Esophagus (tissue), 2 donors: ENCODE results near the gene ESRRA. TPM values are rescaled to one million over a fixed set of nuclear protein-coding genes. Genes with fewer than 3 reads are reported as not detected.

Experiments used
- H3K27ac ChIP-seq, 2 donors: one replicate each; pipeline ENCODE4 v1.5.1; 2013; ENCODE audit warnings: low read depth in 2 of 2, mild to moderate bottlenecking in 2 of 2, inconsistent platforms in 1 of 2, low read length in 1 of 2, moderate library complexity in 1 of 2
- H3K27me3 ChIP-seq, 2 donors: one replicate each; pipeline ENCODE4 v1.6.1; 2013; ENCODE audit warnings: low read length in 2 of 2, control low read depth in 1 of 2, mild to moderate bottlenecking in 1 of 2; ENCODE audit not compliant: insufficient read depth in 2 of 2, control insufficient read depth in 1 of 2
- H3K36me3 ChIP-seq, 2 donors: one replicate each; pipeline ENCODE4 v1.6.1; 2013; ENCODE audit warnings: low read length in 1 of 2; ENCODE audit not compliant: control insufficient read depth in 2 of 2, insufficient read depth in 2 of 2
- H3K4me1 ChIP-seq, 2 donors: one replicate each; pipeline ENCODE4 v1.6.1; 2013; ENCODE audit warnings: low read length in 1 of 2; ENCODE audit not compliant: control insufficient read depth in 2 of 2, insufficient read depth in 2 of 2
- H3K4me3 ChIP-seq, 2 donors: one replicate each; pipeline ENCODE4 v1.5.1; 2013; ENCODE audit warnings: low read length in 2 of 2, mild to moderate bottlenecking in 2 of 2, low read depth in 1 of 2, moderate library complexity in 1 of 2
- H3K9me3 ChIP-seq, 2 donors: one replicate each; pipeline ENCODE4 v1.6.1; 2013; ENCODE audit warnings: mild to moderate bottlenecking in 2 of 2, low read depth in 1 of 2, low read length in 1 of 2, moderate library complexity in 1 of 2; ENCODE audit not compliant: control insufficient read depth in 2 of 2, insufficient read depth in 1 of 2
- WGBS, 2 donors: extraction: QIAGEN DNeasy Blood & Tissue Kit; methylation state at CpG; one replicate each; pipeline ENCODE4 v1.1.7; 2013; 5-methylcytosine and 5-hydroxymethylcytosine counted together
- polyA plus RNA-seq, 2 donors: library from polyadenylated mRNA; stranded (reverse); fragments of 200-250 nt; gene quantifications; one replicate each; pipeline ENCODE4 v1.2.3, GENCODE V29; 2013
- donor health status: healthy with polysubstance abuse.
- donor health status: Bipolar disorder and iron deficiency.

The ESRRA gene
- polyA plus RNA-seq, 2 donors = 63.7 to 85.4 TPM

GRCh38 chr11:64362339-64362738, 57.0 kb downstream of the ESRRA start:
- WGBS, 2 donors = 94% methylated on average over 10 of the region's 10 CpGs
- H3K27ac ChIP-seq = no peak overlapping the region
- H3K27me3 ChIP-seq = no peaks in the 10 kb centered on the region
- peaks cover 17 to 31% of the 10 kb centered on the region in 2 donors for H3K36me3 ChIP-seq
- H3K4me1 ChIP-seq = peaks cover 18% of the 10 kb centered on the region in 2 donors
- no peaks in the 10 kb centered on the region for H3K9me3 ChIP-seq
- H3K4me3 ChIP-seq = no peak overlapping the region

- H3K4me3 ChIP-seq = no peak overlapping the region
- no peak overlapping the region for H3K27ac ChIP-seq
- no peaks in the 10 kb centered on the region for H3K9me3 ChIP-seq
- WGBS, 2 donors = 90 to 91% methylated on average over 6 of the region's 6 CpGs
- H3K27me3 ChIP-seq = no peaks in the 10 kb centered on the region
- peaks cover 8 to 9% of the 10 kb centered on the region in 2 donors for H3K4me1 ChIP-seq
- peaks cover 17 to 42% of the 10 kb centered on the region in 2 donors for H3K36me3 ChIP-seq
These were observed 59.1 kb downstream of the ESRRA start for GRCh38 chr11:64364435-64364834.

GRCh38 chr11:64364911-64365310, 59.6 kb downstream of the ESRRA start:
- 84 to 89% methylated on average over 4 of the region's 4 CpGs for WGBS, 2 donors
- Histone ChIP-seq H3K4me1 (peaks cover 4% of the 10 kb centered on the region in 2 donors), H3K27me3 (no peaks in the 10 kb centered on the region), H3K36me3 (peaks cover 17 to 47% of the 10 kb centered on the region in 2 donors), H3K27ac (no peak overlapping the region), H3K4me3 (no peak overlapping the region), H3K9me3 (no peaks in the 10 kb centered on the region)

Other genes starting within 250 kb of the ESRRA start
- 10 to 100 TPM; 25.6 to 75.6 TPM for gene MACROD1, start 139.4 kb upstream of the ESRRA start, polyA plus RNA-seq
- 10 to 100 TPM; 60.0 to 69.4 TPM for gene STIP1, start 119.4 kb upstream of the ESRRA start, polyA plus RNA-seq
- 1 to 10 TPM; 4.4 to 5.8 TPM for gene FERMT3, start 98.8 kb upstream of the ESRRA start, polyA plus RNA-seq
- 10 to 100 TPM; 44.9 to 61.1 TPM for gene TRPT1, start 79.3 kb upstream of the ESRRA start, polyA plus RNA-seq
- gene NUDT22, start 79.2 kb upstream of the ESRRA start, polyA plus RNA-seq = 10 to 100 TPM; 49.5 to 55.1 TPM
- gene DNAJC4, start 75.0 kb upstream of the ESRRA start, polyA plus RNA-seq = 10 to 100 TPM; 31.2 to 53.7 TPM
- 10 to 100 TPM; 34.6 to 48.1 TPM for gene VEGFB, start 70.9 kb upstream of the ESRRA start, polyA plus RNA-seq
- gene FKBP2, start 64.4 kb upstream of the ESRRA start, polyA plus RNA-seq = 100 to 1,000 TPM; 119 to 202 TPM
- gene PPP1R14B, start 58.6 kb upstream of the ESRRA start, polyA plus RNA-seq = 100 to 1,000 TPM; 211 to 349 TPM
- 10 to 100 TPM; 24.6 to 37.4 TPM for gene PLCB3, start 54.0 kb upstream of the ESRRA start, polyA plus RNA-seq
- gene BAD, start 20.9 kb upstream of the ESRRA start, polyA plus RNA-seq = 10 to 100 TPM; 57.4 to 64.8 TPM
- 10 to 100 TPM; 18.6 to 22.7 TPM for gene GPR137, start 19.7 kb upstream of the ESRRA start, polyA plus RNA-seq
- not detected for gene KCNK4, start 14.2 kb upstream of the ESRRA start, polyA plus RNA-seq
- under 1 TPM; 0.37 to 0.39 TPM for gene CATSPERZ, start 5.2 kb upstream of the ESRRA start, polyA plus RNA-seq
- gene TRMT112, start 12.0 kb downstream of the ESRRA start, polyA plus RNA-seq = 100 to 1,000 TPM; 201 to 211 TPM
- 100 to 1,000 TPM; 442 to 808 TPM for gene PRDX5, start 12.6 kb downstream of the ESRRA start, polyA plus RNA-seq
- gene CCDC88B, start 34.7 kb downstream of the ESRRA start, polyA plus RNA-seq = 10 to 100 TPM; 11.2 to 33.3 TPM
- gene RPS6KA4, start 53.6 kb downstream of the ESRRA start, polyA plus RNA-seq = 10 to 100 TPM; 28.5 to 31.2 TPM